ENCODE results near the gene AHSG.

The AHSG gene

GRCh38 chr3:186593862-186594261 is 19.0 kb upstream of the AHSG start:
- DNase-seq = no peak

- DNase-seq = no peak
Measured at GRCh38 chr3:186594591-186595113, 18.2 kb upstream of the AHSG start.

- no peak for DNase-seq
Measured at GRCh38 chr3:186596568-186597287, 16.1 kb upstream of the AHSG start.

- DNase-seq = no peak
Measured at GRCh38 chr3:186598108-186598784, 14.6 kb upstream of the AHSG start.

GRCh38 chr3:186598794-186599141 is 14.1 kb upstream of the AHSG start:
- DNase-seq = no peak

GRCh38 chr3:186599142-186599784 is 13.6 kb upstream of the AHSG start:
- no peak for DNase-seq

GRCh38 chr3:186599785-186600166 is 13.1 kb upstream of the AHSG start:
- no peak for DNase-seq

- no peak for DNase-seq
Measured at GRCh38 chr3:186600896-186601295, 12.0 kb upstream of the AHSG start.

- no peak for DNase-seq
Measured at GRCh38 chr3:186603159-186603558, 9.7 kb upstream of the AHSG start.

GRCh38 chr3:186605078-186605477 is 7.8 kb upstream of the AHSG start:
- no peak for DNase-seq

- no peak for DNase-seq
Measured at GRCh38 chr3:186605561-186606545, 7.0 kb upstream of the AHSG start.

- no peak for DNase-seq
Measured at GRCh38 chr3:186608624-186609215, 4.1 kb upstream of the AHSG start.

- no peak for DNase-seq
Measured at GRCh38 chr3:186609247-186609868, 3.5 kb upstream of the AHSG start.

GRCh38 chr3:186612065-186612464 is 795 bp upstream of the AHSG start:
- DNase-seq = no peak

GRCh38 chr3:186613637-186614265 is 891 bp downstream of the AHSG start:
- no peak for DNase-seq

- DNase-seq = no peak
Measured at GRCh38 chr3:186614266-186614596, 1.4 kb downstream of the AHSG start.

- peak; percentile 23 to 54 (median 52) for DNase-seq
Measured at GRCh38 chr3:186614597-186615483, 2.0 kb downstream of the AHSG start.

- DNase-seq = no peak
Measured at GRCh38 chr3:186616299-186616617, 3.4 kb downstream of the AHSG start.

- peak; percentile 67 to 81 (median 71) for DNase-seq
Measured at GRCh38 chr3:186617036-186617946, 4.4 kb downstream of the AHSG start.

Measured in activated naive CD4-positive, alpha-beta T cell (primary cell).